ENCODE data around the gene IRF8.

IRF8 gene

DNA sequence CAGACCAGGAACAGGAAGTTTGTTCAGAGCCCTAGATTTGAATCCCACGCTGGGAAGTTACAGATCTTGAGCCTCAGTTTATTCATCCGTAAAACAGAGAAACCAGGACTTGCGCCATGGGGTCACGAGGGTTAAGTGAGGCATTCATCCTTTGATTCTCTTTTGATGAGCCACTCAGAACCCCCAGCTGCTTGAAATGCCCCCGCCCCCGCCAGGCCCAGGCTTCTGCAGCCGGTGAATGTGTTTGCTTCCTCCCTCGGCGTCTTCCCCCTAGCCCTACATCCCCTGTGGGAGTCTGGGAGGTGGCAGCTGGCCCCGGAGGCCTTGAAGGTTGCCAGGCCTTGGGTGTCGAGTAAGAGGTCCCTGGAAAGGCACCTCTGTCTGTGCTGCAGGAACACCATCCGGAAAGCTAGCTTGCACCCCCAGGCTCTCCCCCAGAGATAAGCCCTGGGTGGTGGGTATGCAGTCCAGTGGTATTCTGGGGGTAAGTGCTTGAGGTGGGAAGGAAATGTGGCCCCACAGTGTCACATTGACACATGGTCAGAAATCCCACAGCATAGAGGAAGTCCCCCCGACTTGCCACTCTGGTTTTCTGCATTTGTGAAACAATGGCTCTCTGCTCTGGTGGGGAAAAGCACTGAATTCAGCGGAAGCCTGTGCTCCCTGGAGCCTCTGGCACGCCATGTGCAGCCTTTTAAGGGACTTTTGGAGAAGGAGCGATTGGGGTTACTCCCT lies 14.9 kb downstream of the IRF8 start:
- no peak overlapping the region for H3K4me3 ChIP-seq (ENCODE audit: low read depth, low read length)
- TF ChIP-seq CTCF (IDR thresholded peaks at IDR 0.05; ENCODE audit: borderline replicate concordance, insufficient read depth, low read depth, low read length), result no peak

DNA sequence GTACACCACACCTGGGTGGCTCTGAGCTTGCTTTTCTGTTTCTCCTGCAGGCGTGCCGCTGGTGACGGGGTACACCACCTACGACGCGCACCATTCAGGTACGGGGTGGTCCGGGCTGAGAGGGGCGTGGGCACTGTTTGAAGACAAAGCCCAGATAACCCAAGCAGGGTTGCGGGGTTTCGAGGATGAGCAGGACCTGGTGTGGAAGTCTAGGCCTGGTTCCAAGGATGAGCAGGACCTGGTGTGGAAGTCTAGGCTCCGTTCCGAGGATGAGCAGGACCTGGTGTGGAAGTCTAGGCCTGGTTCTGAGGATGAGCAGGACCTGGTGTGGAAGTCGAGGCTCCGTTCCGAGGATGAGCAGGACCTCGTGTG lies 15.4 kb downstream of the IRF8 start:
- TF ChIP-seq CTCF (IDR thresholded peaks at IDR 0.05; ENCODE audit: borderline replicate concordance, insufficient read depth, low read depth, low read length), result no peak
- H3K4me3 ChIP-seq (ENCODE audit: low read depth, low read length), result no peak overlapping the region

GRCh38 chr16:85915125-85915845 lies 16.3 kb downstream of the IRF8 start:
- TF ChIP-seq CTCF (IDR thresholded peaks at IDR 0.05; ENCODE audit: borderline replicate concordance, insufficient read depth, low read depth, low read length), result no peak
- no peak overlapping the region for H3K4me3 ChIP-seq (ENCODE audit: low read depth, low read length)

GRCh38 chr16:85916141-85916890 lies 17.4 kb downstream of the IRF8 start:
- no peak overlapping the region for H3K4me3 ChIP-seq (ENCODE audit: low read depth, low read length)
- no peak for TF ChIP-seq CTCF (IDR thresholded peaks at IDR 0.05; ENCODE audit: borderline replicate concordance, insufficient read depth, low read depth, low read length)

DNA sequence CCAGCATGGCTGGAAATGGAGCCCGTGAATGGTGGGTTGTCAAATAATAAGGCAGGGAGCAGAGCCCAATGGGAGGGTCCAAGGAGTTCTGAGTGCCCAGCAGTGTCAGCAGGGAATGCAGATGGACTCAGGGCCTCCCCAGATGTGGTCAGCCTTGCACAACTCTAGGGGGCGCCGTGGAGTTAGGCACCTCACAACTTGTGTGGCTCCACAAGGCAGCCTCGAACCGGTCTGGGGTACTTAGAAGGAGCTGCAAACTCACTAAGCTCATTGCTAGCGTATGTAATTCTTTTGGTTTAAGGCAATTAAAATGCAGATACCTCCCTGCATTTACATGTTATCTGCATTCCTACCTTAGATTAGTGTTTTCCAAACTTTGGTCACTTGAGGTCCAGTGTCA lies 18.1 kb downstream of the IRF8 start:
- no peak overlapping the region for H3K4me3 ChIP-seq (ENCODE audit: low read depth, low read length)
- peak; percentile 40; the same call in 1 of the 2 replicates for TF ChIP-seq CTCF (IDR thresholded peaks at IDR 0.05; ENCODE audit: borderline replicate concordance, insufficient read depth, low read depth, low read length)

DNA sequence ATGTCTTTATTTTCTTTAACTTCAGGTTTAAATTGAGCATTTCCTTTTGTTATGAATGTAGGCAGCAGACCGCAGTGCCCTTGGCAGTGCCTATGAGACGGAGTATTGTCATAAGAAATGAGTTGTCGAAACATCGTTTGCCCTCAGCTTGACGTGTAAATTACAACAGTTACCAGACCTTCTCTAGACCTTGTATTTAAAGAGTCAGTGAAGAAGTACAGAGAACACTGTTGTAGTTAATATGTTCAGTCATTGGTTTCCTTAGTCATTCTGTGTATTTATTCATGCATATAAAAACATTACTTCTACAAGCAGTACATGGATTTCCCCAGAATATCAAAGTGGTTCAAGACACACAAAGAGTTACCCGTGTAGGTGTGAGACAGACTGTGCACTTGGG lies 19.0 kb downstream of the IRF8 start:
- TF ChIP-seq CTCF (IDR thresholded peaks at IDR 0.05; ENCODE audit: borderline replicate concordance, insufficient read depth, low read depth, low read length), result no peak
- H3K4me3 ChIP-seq (ENCODE audit: low read depth, low read length), result no peak overlapping the region

All from GM12875 (cell line).